Measurements from ENCODE around the gene APOBEC2.

- no peak for TF ChIP-seq EZH2 (IDR thresholded peaks at IDR 0.05; ENCODE audit: insufficient read depth, poor library complexity, severe bottlenecking)
- no peak for TF ChIP-seq EZH2phosphoT487 (IDR thresholded peaks at IDR 0.05; ENCODE audit: insufficient read depth, low read depth)
Observed at GRCh38 chr6:41037107-41037900, 15.7 kb upstream of the APOBEC2 start.

All from GM23248 (cell line).